HG03457 (cell line): ENCODE results near the gene INPP5D.
"Not testable (repeated sequence)": the region's sequence is repeated elsewhere in the genome, so short reads cannot be mapped to it uniquely, and the experiment has no call there.

Source experiments
- ATAC-seq: cut with Tn5 transposase; IDR thresholded peaks from one replicate; pipeline ENCODE4 v1.9.1; 2021; ENCODE audit warnings: moderate number of reproducible peaks; ENCODE audit not compliant: unreplicated experiment

Gene INPP5D

DNA sequence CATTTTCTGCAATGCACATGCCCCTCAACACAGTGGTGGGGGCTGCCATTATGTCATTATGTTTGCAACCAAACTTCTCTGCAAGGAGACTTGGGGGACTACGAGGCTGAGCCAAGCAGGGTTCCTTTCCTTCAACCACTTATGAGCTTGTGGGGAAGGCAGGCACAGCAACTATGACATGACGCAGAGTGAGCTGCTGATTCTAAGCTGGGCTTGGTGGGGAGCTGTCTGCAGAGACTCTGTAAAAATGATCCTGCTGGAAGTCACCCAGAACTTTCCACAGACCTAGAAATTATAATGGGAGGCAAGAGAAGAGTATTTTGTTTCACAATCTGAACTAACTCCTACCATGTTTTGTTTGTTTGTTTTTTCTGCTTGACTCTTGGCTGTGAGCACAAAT, 55.6 kb downstream of the INPP5D start:
- ATAC-seq = no peak

DNA sequence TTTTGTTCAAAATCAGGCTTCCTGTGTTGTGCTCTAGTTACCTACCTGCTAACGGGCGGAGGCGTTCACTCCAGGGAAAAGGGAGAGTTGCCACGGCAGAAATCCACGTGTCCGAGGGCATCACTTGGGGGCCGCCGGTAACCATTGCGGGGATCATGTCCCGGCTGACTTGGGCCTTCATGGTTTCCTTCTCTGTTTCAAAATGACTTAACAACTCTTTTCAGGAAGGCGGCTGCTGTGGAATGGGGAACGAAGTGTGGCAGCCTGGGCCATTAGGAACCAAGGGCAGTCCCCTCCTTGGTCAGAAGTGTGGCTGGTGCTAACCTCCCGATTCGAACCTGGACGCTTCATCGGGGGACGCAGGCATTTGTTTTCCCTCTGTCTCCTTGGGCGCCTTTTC, 56.8 kb downstream of the INPP5D start:
- ATAC-seq = no peak

DNA sequence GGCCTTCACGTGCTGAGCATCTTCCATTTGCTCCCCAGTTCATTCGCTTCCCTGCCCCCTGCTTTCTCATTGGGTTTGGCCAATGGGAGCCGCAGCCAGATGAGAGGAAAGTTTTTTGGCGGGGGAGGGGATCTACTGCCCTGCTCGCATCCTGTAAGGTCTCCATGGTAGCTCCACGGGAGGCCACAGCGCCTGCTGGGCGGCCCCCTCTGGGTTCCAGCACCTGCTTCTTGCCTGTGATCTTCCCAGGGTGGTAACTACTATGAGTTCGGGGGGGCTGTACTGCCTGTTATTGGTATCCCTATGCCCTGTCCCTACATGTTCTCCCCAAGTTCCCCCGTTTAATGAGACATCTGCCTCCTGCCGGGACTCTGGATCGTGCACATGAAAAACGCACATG, 57.2 kb downstream of the INPP5D start:
- no peak for ATAC-seq

DNA sequence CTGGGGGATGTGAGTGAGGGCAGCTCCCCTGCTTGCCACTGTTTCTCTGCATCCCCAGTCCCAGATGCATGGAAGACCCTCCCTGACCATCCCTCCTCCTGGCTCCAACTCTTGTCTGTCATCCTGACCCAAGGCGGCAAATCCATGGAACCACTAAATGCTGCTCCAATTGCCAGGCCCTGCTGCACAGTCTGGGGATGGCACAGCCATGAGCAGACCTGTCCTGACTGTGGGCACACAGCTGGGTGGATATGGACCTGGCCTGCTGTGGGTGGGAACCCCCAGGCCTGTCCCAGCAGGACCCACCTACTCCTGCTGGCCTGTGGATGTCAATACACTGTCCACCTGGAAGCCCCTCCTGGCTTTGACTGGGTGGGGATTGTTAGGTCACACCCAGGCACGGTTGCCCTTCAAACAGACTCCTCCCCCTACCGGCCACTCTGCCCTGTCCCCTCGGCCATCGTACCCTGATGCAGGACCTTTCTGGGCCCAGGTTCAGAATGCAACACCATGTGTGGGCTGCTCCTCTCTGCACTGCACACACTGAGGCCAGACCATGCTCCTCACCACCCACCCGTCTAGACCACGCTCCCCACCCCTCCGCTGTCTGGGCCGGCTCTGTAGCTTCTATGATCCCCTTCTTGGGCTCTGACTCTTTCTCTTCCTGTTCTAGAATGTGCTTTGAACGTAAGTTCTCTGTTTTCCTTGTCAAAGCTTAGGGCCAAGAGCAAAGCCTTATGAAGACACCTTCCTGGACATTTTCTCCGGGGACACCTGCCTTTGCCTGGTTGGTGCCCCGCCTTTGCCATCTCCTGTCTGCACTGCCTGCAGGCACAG, 57.9 kb downstream of the INPP5D start:
- ATAC-seq = no peak

DNA sequence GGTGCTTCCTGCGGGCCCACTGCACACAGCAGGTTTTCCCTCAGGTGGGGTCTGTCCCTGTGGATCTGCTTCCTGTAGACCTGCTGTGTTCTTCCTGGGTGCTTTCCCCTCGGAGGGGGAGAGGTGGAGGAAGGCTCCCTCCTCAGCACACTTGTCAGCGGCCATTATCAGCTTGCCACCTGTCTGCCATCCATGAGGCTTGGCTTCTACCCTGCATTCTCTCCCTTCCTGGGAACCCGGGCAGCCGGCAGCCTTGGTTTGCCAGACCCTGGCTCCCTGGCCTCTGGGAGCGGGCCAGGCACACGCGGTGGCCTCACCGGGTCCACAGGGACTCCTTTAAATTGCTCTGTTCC, 58.5 kb downstream of the INPP5D start:
- ATAC-seq = no peak

DNA sequence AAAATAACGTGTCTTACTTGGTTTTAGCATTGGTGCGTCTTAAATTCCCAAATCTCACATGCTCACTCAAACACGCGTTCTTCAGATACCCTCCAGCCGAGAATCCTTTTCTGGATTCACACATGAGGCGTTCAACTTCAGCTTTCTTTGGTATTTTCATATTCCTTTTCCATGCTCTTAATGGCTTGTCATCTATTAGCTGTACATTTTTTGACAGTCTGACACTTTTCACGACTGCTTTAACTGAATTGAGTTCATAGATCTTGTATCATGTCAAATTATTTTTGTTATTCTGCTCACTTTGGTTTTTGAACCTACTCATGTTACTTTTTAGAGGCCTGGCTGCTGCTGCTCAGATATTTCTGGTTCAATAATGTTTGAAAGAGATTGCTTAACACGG, 59.0 kb downstream of the INPP5D start:
- ATAC-seq = no peak

DNA sequence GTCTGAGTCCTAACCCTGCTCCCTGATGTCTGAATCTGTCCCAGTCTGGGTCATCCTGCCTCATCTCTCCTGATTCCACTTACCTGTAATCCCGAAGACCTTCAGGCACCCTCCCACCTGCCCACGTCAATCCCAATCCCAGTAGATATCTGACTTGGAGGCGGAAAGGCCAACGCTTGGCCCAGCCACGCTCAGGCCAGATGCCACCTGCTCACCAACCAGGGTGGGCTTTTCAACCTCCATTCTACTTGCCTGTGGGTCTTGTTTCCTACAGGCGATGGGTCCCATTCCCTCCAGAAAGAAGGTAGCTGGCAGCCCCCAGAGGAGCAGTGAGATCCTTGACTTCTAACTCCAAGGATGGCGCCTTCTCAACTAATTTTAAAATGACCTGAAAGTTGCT, 59.7 kb downstream of the INPP5D start:
- ATAC-seq = no peak

DNA sequence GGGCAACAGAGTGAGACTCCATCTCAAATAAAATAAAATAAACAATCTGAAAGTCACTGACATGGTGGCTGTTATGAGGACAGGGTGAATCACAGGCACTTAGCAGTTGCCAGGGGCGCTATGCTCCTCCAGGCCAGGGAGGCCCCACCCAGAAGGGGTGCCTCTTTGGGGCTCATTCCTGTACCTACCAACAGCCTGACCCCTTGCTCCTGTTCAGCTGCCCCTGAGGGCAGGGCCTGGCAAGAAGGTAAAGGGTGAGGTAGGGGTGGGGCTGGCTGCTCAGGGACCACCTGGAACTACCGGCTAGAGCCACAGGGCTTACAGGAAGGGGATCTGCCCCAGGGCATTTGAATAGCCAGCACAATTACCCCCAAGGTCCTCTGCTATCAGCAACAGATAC, 60.3 kb downstream of the INPP5D start:
- ATAC-seq = no peak

DNA sequence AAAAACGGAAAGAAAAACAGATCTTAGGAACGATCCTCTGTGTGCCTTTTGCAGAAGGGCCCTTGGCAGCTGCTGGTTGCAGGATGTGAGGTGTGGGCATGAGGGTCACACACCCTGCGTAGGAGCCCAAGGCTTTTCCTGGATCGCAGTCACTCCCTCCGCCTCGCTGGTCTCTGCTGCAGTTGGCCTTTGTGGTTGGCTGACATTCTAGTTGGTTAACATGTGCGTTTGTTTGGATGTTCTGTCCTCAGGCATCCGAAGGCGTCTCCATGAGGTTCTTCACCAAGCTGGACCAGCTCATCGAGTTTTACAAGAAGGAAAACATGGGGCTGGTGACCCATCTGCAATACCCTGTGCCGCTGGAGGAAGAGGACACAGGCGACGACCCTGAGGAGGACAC, 61.7 kb downstream of the INPP5D start:
- ATAC-seq = no peak

DNA sequence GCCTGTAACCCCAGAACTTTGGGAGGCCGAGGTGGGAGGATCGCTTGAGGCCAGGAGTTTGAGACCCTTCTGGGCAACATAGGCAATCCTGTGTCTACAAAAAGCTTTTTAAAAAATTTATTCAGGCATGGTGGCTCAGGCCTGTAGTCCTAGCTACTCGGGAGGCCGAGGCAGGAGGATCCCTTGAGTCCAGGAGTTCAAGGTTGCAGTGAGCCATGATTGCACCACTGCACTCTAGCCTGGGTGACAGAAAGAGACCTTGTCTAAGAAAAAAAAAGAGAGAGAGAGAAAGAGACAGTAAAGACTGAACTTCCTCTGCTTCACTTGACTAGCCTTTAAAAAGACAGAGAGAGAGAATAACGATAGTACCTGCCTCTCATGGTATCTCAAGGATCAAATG, 62.4 kb downstream of the INPP5D start:
- no peak for ATAC-seq

DNA sequence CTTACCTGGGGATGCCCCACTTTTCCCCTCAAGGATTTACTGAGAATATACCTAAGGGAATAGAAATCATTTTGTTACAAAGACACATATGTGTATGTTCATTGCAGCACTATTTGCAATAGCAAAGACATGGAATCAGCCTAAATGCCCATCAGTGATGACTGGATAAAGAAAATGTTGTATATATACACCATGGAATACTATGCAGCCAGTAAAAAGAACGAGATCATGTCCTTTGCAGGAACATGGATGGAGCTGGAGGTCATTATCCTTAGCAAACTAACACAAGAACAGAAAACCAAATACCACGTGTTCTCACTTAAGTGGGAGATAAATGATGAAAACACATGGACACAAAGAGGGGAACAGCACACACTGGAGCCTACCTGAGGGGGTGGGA, 63.4 kb downstream of the INPP5D start:
- not testable (repeated sequence) for ATAC-seq

DNA sequence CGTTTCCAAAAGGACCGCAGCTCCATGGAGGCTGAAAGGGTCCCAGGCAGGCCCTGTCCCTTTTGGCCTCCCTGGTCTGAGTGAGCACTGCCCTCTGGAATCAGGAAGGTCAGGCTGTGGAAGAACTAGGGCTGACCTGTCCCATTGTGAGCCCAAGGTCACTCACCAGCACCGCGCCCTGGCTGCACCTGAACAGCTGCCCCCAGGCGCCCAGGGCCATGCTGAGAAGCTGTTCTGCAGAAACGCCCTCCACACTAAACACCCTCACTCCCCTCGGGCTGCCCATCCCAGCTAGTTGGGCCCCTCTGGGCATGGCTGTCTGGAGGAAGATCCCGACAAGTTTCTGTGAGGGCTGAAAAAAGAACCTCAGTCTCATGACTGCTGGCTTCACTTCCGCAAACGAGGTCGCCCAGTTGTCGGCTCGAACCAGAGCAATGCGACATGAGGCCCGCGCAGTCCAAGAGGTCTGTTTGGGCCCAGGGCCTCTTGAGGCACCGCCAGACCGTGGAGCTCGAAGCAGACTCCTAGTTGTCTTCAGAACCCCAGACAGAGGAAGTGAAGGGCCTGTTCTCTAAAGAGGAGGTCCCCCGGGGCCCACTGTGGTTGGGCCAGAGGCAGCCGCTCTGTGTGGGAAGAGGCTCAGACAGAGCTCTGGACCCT, 64.4 kb downstream of the INPP5D start:
- no peak for ATAC-seq

DNA sequence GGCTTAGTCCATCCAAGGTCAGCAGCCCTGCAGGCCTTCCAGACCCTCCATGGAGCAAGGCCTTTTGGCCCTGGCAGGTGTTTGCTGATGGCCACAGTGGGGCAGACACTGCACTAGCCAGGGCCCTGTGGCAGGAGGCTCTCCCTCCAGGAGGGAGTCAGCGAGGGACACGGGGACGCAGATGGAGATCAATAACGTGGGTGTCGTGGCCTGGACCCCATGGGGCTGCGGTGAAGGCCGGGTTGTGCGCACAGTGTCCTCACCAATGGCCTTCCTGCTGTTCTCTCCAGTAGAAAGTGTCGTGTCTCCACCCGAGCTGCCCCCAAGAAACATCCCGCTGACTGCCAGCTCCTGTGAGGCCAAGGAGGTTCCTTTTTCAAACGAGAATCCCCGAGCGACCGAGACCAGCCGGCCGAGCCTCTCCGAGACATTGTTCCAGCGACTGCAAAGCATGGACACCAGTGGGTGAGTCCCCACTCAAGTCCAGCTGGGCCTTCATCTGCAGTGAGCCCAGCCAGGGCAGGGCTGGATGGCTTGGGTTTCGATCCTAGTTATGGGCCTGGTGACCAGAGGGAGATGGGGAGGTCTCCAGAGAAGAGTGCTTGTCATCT, 65.4 kb downstream of the INPP5D start:
- ATAC-seq = no peak

DNA sequence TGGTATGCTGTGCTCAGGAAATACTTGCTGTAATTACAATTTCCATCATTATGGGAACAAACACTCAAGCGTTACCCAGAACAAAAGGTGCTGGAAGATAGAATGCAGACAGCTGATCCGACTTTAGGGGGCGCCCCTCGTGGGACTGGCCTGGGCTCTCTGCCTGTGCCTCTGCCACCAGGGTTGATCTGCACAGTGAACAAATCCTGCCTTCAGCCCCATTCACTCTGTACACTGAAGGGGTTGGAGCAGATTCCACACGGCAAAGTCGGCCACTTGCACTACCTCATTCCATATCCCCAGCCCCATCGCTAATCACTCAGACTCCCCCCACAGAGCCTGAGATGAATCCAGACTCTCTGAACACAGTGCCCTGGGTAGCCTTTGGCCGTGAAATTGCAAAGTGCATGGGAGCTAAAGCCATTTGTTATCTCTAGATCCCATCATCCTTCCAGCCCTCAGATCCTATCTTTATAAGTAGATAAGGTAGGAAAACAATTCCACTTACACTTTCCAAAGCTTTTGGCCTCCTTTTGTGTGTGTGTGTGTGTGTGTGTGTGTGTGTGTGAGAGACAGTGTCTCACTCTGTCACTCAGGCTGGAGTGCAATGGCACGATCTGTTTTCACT, 69.3 kb downstream of the INPP5D start:
- no peak for ATAC-seq

DNA sequence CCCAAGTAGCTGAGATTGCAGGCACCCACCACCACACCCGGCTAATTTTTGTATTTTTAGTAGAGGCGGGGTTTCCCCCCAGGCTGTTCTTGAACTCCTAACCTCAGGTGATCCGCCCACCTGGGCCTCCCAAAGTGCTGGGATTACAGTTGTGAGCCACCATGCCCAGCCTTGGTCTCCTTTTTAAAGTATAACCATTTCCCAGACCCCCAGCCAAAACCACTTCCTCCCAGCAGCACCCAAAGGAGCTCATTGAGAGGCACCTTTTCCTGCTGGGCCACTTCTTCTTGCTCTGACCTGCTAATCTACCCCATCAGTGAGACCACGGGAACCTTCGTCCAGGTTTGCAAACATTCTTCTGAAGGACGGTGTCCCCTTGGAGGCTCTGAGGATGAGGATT, 69.9 kb downstream of the INPP5D start:
- ATAC-seq = no peak

DNA sequence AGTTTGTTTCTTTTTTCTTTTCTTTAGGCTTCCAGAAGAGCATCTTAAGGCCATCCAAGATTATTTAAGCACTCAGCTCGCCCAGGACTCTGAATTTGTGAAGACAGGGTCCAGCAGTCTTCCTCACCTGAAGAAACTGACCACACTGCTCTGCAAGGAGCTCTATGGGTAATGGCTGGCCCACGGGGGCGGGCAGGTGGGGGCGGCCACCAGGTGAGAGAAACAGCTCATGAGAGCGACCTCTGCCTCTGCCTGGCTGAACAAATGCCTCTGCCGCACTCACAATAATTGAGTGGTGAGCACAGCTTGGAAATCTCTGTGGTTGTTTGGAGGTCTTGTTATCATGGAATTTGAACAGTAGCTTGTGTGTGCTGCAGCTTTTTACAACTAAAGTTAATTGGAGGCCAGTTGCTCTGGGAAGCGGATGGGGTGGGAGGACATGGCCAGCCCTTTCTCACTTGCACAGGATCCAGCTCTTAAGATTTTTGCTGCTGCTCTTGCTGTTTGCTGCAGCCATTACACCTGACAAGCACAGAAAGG, 70.4 kb downstream of the INPP5D start:
- no peak for ATAC-seq

DNA sequence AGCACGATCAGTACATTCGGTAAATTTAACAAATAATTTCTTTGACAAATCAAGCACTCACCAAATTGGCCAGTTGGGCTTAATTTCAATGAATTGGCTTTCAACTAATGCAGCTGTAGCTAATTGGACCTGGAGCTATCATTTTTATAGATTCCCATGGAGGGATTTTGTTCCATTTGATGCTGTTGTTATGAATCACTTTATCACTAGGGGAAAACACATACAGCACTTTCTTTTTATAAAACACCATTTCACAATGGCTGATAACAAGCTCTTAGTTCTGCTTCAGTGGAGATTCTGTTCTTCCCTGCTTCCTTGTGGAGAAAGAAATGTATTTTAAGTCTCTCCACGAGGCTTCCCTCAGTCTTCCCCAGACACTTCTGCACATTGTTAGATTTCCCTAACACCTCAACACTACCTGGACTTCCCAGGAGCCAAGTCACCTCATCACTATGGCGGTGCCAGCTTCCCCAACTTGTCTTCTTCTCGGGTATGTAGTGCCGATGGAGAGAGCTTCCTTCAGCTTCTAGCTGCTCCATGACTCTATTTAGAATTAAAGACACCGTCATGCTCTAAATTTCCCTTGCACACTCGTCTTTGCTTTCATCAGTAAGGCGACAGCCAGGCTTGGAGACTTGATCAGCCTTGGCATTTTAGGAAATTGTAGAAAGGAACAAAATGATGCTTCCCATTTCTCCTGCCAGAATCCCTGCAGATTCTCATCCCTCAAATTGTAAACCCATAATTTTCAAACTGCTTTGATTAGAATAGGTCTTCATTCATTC, 72.0 kb downstream of the INPP5D start:
- no peak for ATAC-seq

DNA sequence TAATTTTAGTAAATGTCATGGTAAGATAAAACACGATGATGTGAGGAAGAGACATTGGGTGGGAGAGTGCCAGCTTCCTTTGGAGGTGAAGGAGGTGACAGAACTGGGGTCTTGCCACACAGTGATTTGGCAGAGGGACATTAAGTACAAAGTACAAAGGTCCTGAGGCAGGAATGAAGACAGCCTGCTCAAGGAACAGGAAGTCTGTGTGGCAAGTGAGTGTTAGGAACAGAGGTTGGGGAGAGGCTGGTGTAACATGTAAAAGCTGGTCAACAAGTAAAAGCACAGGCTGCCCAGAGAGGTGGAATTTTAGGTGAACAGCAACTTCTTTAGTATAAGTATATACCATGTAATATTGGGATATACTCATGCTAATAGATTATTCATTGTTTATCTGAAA, 73.1 kb downstream of the INPP5D start:
- no peak for ATAC-seq

DNA sequence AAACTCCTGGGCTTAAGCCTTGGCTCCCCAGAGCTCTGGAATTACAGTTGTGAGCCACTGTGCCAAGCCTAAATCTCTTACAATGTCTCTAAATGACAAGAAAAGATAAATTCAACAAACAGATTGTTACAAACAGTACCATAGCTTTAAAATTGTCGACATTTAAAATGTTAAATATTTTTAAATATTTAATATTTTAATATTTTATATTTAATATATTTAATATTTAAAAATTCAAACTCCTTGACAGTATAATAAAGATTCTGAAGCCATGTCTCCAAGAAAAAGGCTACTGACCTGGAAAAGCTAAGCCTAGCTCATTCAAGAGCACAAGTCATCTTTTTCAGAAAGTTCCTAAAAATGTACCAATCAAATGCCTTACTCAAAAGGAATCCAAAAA, 75.3 kb downstream of the INPP5D start:
- ATAC-seq = no peak

DNA sequence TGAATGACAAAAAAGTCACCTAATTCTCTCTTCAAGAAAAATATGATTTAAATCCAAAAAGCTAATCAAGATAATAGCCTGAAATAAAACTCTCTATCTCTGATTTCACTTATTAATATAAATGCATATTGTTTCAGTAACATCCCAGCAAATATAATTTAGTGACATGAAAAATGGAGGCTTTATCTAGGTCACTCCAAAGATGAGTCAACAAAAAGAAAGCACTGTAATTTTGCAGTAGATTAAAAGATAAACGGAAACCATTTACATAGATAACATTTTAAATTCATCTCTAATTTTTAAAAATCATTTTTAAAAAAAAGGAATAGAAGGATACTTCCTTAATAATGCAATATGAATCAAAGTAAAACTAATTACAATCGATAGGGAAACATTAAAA, 76.9 kb downstream of the INPP5D start:
- ATAC-seq = no peak

DNA sequence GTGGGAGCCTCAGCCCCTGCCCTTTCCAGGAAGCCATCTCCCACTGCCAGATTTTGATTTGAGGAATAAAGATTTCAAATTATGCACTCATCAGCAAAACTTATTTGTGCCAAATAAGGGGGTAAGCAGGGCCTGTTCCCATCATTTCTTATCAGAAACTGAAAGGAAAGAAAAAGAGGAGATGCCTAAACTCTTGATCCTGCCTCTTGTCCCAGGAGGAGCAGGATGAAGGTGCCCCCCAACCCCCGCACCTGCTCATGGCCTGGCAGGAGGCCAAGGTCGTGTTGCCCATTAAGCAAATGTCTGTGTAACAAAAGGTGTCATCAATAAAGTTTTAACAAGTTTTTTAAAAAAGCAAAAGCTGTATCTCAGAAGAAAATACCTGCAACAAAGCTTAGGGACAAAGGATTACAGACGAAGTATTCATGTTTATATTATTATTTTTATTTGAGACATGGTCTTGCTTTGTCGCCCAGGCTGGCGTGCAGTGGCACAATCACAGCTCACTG, 80.0 kb downstream of the INPP5D start:
- ATAC-seq = no peak
